Measurements from ENCODE around the gene IRF4.

IRF4 gene

DNA sequence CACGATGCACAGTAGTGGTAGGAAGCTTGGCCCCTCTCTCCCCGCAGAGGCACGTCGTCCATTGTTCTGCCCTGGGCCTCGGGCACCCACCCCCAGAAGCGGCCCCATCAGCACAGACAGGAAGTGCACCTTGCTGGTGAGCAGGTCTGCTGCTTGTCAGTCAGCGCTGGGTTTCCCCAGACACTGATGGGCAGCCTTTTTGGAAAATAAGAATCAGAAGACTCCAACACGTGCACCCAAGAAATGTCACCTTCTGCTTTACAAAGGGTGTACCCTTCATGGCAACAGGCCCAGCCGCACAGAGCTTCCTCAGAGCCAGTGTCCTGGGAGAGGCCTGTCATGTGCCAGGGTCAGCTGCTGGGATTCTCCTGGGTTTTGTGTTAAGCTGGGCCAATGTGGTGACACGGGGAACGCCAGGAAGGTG, 34.7 kb upstream of the IRF4 start:
- no peak for ATAC-seq
- no peak for TF ChIP-seq GLIS3 (CRISPR knock-in tag; IDR thresholded peaks at IDR 0.05)
- no peak for TF ChIP-seq POU6F1 (CRISPR knock-in tag; IDR thresholded peaks at IDR 0.05; ENCODE audit: borderline replicate concordance, low read depth)
- TF ChIP-seq BACH2 (CRISPR knock-in tag; IDR thresholded peaks at IDR 0.05; ENCODE audit: borderline replicate concordance): no peak
- TF ChIP-seq ARNTL (CRISPR knock-in tag; IDR thresholded peaks at IDR 0.05; ENCODE audit: borderline replicate concordance, low read depth): no peak
- TF ChIP-seq TCF4 (CRISPR knock-in tag; IDR thresholded peaks at IDR 0.05; ENCODE audit: borderline replicate concordance): no peak
- no peak for TF ChIP-seq ZC3H10 (CRISPR knock-in tag; IDR thresholded peaks at IDR 0.05)

DNA sequence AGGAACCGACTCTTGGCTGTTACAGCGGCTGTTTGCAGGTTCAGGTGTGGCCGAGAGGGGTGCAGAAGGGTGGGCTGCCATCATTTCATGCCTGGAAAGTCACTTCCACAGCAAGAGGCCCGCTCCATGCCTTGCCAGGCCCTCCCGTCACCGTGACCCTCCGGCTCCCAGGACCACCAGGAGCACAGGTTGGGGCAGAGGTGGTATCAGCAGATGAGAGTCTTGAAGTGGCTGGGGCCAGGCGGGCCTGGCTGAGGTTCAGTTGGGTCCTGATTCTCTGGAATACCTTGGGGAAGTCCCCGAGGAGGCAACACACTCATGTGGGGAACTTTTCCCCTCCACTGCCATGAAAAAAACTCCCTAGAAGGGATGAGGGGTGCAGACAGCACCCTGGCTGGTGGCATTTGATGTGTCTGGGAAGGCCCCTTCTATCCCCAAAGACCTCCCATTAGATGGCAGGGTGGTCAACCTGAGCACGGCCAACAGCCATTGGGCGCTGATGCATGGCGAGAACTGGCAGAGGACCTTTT, 34.2 kb upstream of the IRF4 start:
- ATAC-seq: no peak
- TF ChIP-seq PPARA (CRISPR knock-in tag; IDR thresholded peaks at IDR 0.05; ENCODE audit: borderline replicate concordance) (no peak), ZNF8 (CRISPR knock-in tag; IDR thresholded peaks at IDR 0.05) (no peak), TOX (CRISPR knock-in tag; IDR thresholded peaks at IDR 0.05; ENCODE audit: borderline replicate concordance) (no peak), ESRRG (CRISPR knock-in tag; IDR thresholded peaks at IDR 0.05) (no peak), CREB5 (CRISPR knock-in tag; IDR thresholded peaks at IDR 0.05; ENCODE audit: low read depth) (no peak), BACH2 (CRISPR knock-in tag; IDR thresholded peaks at IDR 0.05; ENCODE audit: borderline replicate concordance) (no peak), GLIS3 (CRISPR knock-in tag; IDR thresholded peaks at IDR 0.05) (no peak)
- TF ChIP-seq, protein P1, sequence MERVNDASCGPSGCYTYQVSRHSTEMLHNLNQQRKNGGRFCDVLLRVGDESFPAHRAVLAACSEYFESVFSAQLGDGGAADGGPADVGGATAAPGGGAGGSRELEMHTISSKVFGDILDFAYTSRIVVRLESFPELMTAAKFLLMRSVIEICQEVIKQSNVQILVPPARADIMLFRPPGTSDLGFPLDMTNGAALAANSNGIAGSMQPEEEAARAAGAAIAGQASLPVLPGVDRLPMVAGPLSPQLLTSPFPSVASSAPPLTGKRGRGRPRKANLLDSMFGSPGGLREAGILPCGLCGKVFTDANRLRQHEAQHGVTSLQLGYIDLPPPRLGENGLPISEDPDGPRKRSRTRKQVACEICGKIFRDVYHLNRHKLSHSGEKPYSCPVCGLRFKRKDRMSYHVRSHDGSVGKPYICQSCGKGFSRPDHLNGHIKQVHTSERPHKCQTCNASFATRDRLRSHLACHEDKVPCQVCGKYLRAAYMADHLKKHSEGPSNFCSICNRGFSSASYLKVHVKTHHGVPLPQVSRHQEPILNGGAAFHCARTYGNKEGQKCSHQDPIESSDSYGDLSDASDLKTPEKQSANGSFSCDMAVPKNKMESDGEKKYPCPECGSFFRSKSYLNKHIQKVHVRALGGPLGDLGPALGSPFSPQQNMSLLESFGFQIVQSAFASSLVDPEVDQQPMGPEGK (CRISPR knock-in tag; IDR thresholded peaks at IDR 0.05; ENCODE audit: borderline replicate concordance): no peak

DNA sequence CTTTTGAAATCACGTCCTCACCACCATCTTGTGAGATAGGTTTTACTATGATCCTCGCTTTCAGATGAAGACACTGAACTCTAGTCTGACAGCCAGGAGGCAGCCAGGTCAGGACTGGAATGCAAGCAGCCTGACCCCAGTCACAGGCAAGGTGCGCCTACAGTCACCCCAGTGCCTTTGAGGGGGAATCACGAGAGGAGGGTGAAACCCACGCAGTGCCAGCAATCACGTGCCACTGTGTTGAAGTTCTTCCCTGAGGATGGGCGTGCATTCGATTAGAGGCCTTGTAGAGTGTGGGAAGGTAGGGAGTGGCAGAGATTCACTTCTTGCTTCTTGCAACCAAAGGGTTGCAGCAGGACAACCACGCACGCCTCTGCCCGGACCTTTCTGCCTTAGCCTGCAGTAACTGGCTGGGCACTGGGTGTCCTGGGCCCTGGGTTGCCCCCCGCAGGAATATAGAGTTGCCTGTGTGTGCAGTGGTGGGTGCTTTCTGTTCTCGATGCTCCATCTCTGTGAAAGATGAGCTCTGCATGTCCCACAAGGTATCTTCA, 33.7 kb upstream of the IRF4 start:
- no peak for ATAC-seq
- TF ChIP-seq ZFP3 (CRISPR knock-in tag; IDR thresholded peaks at IDR 0.05) (no peak), OSR1 (CRISPR knock-in tag; IDR thresholded peaks at IDR 0.05) (no peak)

GRCh38 chr6:358432-358831, 33.1 kb upstream of the IRF4 start:
- ATAC-seq: no peak
- TF ChIP-seq BACH2 (CRISPR knock-in tag; IDR thresholded peaks at IDR 0.05; ENCODE audit: borderline replicate concordance): no peak
- TF ChIP-seq GLIS3 (CRISPR knock-in tag; IDR thresholded peaks at IDR 0.05): no peak
- TF ChIP-seq, protein P1 (CRISPR knock-in tag; IDR thresholded peaks at IDR 0.05; ENCODE audit: borderline replicate concordance): no peak
- no peak for TF ChIP-seq PPARA (CRISPR knock-in tag; IDR thresholded peaks at IDR 0.05; ENCODE audit: borderline replicate concordance)
- TF ChIP-seq RARB (CRISPR knock-in tag; IDR thresholded peaks at IDR 0.05): no peak
- no peak for TF ChIP-seq ZNF565 (CRISPR knock-in tag; conservative IDR thresholded peaks at IDR 0.05; ENCODE audit: low read depth)
- no peak for TF ChIP-seq ZNF70 (CRISPR knock-in tag; IDR thresholded peaks at IDR 0.05)
- TF ChIP-seq ARNTL (CRISPR knock-in tag; IDR thresholded peaks at IDR 0.05; ENCODE audit: borderline replicate concordance, low read depth): no peak
- TF ChIP-seq ZC3H10 (CRISPR knock-in tag; IDR thresholded peaks at IDR 0.05): no peak
- no peak for TF ChIP-seq ISL1 (CRISPR knock-in tag; IDR thresholded peaks at IDR 0.05)
- no peak for TF ChIP-seq TSHZ2 (CRISPR knock-in tag; IDR thresholded peaks at IDR 0.05)
- TF ChIP-seq POU6F1 (CRISPR knock-in tag; IDR thresholded peaks at IDR 0.05; ENCODE audit: borderline replicate concordance, low read depth): no peak
- TF ChIP-seq ZNF8 (CRISPR knock-in tag; IDR thresholded peaks at IDR 0.05): no peak
- no peak for TF ChIP-seq CSDC2 (CRISPR knock-in tag; IDR thresholded peaks at IDR 0.05)
- TF ChIP-seq ESRRG (CRISPR knock-in tag; IDR thresholded peaks at IDR 0.05): no peak
- TF ChIP-seq ZFP3 (CRISPR knock-in tag; IDR thresholded peaks at IDR 0.05): no peak
- TF ChIP-seq TOX (CRISPR knock-in tag; IDR thresholded peaks at IDR 0.05; ENCODE audit: borderline replicate concordance): no peak
- TF ChIP-seq TCF4 (CRISPR knock-in tag; IDR thresholded peaks at IDR 0.05; ENCODE audit: borderline replicate concordance): no peak
- TF ChIP-seq CSRNP3 (CRISPR knock-in tag; IDR thresholded peaks at IDR 0.05): no peak

Data from SK-N-SH treated with all-trans-retinoic acid at 6 μM for 48 hours (cell line).